NCI-H2196 (cell line): ENCODE results near the gene RHOJ.

Source experiments
- DNase-seq: peaks from one replicate; lab custom pipeline; 2025; ENCODE audit not compliant: unreplicated experiment; lab: John Stamatoyannopoulos, UW

RHOJ gene

DNA sequence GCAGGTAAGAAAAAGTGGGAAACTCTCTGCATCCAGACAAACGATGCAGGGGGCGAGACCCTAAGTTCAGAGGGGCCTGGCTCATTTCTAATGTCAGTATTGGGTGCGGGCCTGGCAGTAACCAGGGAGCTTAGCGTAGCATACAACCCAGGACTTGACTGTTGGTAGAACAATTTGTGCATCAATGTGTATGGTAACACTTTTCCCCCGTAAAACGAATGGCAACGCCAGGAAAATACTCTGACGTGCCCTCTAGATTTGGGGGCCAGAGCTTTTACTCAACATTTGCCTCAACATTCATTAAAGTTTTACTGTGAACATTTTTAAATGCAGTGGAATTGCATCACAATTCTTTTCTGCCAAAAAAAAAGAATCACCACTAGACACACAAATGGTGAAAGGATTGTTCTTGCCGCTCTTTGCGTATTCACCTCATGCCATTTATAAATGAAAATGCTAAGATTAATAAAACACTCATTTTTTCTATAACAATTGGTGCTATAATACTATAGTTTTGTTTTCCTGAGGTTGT, 867 bp downstream of the RHOJ start:
- no peak for DNase-seq

DNA sequence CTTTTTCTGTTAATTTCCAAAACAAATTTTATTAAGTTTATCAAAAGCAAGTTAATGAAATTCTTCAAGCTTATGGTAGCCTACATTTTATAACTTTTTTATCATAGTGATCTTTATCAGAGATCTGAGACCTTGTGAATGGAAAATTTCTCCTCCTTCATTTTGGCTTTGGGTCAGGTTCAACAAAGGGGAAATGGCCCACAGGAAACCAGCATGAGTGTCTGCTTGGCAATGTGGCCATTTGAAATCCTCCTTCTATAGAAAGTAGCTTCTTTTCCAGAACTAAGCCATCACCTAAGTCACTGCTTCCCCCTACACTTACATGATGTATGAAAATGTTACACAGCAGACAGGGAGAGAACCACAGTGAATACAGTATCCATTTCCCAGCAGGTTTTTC, 1.6 kb downstream of the RHOJ start:
- no peak for DNase-seq

DNA sequence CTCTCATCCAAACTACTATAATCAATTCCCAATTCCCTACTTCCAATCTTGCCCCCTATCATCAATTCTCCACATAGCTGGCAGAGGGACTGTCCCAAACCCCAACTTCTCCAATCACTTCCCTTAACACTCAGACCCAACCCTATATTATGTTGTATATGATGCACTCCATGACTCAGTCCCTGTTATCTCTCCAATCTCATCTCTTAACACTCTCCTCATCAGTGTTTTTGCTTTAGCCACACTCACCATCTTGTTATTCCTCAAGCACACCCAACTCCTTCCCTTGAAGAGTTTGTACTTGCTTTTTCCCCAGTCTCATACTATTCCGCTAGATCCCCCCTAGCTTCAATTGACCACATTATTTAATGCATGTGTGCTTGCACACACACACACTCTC, 4.9 kb downstream of the RHOJ start:
- no peak for DNase-seq

DNA sequence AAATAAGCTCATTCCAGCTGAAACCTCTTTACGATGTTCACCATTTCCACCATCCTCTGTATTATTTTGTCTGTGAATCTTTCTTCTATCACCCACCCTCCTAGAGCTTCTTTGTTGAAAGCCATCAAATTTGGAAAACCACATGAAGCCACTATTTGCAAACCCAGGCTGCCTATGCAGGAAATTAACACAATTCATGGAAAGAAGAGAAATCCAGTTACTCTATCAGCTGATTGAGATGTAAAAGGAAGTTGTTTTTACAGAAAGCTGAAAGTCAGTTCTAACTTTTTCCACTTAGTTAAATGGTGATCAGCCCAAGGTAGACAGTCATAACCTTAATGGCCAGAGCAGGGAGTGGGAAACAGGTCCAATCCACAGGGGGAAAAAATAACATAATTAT, 6.6 kb downstream of the RHOJ start:
- DNase-seq, result no peak

GRCh38 chr14:63212209-63212608, 8.0 kb downstream of the RHOJ start:
- DNase-seq, result no peak

DNA sequence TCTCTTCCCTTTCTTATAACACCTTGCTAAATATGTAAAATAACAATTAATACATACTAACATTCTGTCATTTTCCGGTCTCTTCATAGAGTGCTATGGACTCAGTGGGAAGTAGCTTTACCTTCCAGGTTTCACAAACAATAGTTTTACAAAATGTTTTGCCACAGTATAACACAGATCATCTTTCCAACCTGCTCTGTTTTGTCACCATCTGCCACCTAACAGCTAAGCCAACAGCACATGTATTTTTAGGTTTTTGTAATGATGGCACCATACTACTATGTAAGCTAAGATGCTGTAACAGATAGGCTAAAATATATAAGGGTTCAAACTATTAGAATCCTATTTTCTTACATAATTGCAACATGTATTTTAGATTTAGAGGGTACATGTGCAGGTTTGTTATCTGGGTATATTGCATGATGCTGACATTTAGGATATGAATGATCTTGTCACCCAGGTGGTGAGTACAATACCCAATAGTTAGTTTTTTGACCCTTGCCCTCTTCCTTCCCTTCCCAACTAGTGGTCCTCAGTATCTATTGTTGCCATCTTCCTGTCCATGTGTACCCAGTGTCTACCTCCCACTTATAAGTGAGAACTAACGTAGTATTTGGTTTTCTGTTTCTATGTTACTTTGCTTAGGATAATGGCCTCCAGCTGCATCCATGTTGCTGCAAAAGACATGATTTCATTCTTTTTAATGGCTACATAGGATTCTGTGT, 8.7 kb downstream of the RHOJ start:
- DNase-seq, result no peak

DNA sequence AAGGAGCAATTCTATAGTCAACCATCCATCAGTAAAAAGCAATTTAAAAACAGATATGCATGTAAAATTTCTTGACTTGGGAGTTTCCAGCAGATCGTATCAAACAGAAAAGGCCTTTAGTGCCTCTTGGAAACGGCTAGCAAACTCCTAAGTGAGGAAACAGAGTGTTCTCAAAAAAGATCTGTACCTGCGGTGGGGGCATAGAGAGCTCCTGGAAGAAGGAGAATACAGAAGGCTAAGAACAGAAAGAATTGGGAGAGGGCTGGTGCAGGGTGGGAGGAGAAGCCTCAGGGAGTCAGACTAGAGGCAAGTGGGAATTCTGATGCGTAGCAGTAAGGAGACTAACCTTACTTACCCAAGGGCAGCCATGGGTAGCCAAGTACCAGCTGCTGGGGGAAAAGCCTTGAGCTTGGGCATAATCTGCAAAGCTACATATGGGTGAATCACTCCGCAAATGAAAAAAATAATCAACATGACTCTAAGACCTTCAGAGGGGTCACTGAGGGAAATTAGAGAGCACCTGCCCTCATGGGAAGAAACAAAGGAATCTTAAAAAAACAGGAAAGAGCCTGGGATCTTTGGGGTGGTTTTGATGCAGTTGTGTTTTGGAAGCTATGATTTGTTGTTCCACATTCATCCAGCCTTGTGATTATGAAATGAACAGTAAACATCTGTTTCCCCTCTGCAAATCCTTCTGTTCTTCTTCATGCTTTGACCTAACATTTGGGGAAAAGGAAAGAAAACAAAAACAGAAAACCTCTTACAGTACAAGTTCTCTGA, 10.4 kb downstream of the RHOJ start:
- no peak for DNase-seq

DNA sequence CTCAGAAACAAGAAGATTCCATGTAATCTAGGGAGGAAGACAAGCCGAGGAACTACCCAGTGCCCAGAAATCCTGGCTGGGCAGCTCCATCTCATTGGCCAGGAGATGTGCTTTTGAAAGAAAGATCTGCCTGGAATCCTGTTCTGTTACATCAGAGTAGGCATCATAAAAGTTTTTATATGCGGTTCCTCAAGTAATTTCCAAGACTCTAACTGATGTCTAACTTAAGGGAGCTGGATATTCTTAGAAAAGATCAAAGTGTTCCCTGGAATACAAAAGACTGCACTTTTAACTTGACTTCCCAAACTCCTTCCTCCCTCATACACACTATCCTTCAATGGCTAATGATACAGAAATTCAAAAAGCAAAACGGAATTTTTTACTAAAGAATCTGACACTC, 16.3 kb downstream of the RHOJ start:
- no peak for DNase-seq

- DNase-seq, result no peak
These were observed 19.4 kb downstream of the RHOJ start for GRCh38 chr14:63223596-63223995.

GRCh38 chr14:63224196-63224595, 20.0 kb downstream of the RHOJ start:
- DNase-seq, result no peak

DNA sequence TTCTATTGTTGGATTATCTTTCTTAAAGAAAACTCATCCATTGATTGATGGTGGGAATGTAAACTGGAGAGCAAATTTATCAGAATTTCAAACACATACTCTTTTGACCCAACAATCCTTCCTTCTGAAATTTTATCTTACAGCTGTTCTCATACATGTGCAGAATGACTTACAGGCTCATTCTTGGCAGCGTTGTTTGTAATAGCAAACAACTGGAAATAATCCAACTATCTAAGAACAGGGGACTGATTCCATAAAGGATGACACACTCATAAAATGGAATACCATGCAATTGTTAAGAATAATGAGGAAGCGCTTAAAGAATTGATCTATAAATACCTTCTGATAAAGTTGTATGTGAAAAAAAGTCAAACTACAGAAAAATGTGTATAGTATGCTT, 24.0 kb downstream of the RHOJ start:
- no peak for DNase-seq

DNA sequence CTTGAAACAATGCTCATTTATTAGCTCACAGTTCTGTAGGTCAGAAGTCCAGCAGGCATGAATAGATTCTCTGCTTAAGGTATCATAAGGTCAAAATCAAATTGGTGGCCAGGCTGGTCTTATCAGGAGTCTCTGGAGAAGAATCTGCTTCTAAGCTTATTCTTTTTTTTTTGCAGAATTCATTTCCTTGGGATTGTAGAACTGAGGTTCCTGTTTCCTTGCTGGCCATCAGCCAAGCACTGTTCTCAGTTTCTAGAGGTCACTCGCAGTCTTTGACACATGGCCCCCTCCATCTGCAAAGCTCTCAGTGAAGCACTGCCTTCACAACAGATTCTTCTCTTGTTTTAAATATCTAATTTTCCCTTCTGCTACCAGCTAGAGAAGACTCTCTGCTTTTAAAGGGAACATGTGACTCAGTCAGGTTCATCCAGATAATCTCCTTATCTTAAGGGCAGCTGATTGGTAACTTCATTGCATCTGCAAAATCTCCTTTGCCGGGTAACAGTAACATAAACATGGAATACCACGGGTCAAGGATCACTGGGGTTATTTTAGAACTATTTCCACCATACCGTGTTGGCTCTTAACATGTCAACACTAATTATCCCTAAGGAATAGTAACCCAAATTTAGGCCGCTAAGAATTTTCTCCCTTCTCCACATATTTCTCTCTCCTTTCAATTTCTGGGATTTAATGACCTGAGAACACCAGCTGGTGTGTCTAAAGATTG, 25.3 kb downstream of the RHOJ start:
- no peak for DNase-seq

DNA sequence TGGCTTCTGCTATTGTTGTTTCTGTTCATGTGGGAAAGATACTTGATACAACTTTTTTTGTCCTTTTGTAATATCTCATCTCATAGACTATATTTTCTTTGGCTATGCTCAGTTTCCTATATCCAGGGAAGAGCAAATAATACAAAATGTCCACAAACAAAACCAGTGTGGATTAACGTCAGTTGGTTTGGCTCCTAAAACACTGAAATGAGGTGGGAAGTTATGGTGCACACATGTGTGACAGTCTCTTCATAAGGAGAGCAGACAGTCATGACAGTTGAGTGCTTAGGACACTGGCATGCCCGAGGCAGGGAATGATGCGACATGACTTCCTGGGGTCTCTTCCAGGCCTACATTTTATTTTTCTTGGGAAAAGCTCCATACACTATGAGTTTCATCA, 27.5 kb downstream of the RHOJ start:
- no peak for DNase-seq

DNA sequence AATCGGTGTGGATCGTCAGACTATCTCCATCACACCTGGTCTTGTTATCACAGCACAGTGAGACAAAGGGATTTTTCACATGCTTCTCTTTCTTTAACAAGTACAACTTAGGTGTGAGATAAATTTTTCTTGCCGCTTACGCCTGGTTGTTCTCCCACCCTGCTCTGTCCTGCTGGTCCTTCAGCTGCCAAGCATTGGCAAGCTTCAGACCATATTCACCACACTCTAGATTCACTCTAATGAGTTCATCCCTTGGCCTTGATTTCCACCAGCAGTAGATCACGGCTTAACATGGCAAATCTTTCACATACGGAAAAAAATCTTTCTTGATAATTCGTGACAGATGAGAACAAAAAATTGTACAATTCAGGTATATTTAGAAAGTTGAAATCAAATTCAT, 33.5 kb downstream of the RHOJ start:
- DNase-seq, result no peak

GRCh38 chr14:63240221-63240620, 36.0 kb downstream of the RHOJ start:
- no peak for DNase-seq

DNA sequence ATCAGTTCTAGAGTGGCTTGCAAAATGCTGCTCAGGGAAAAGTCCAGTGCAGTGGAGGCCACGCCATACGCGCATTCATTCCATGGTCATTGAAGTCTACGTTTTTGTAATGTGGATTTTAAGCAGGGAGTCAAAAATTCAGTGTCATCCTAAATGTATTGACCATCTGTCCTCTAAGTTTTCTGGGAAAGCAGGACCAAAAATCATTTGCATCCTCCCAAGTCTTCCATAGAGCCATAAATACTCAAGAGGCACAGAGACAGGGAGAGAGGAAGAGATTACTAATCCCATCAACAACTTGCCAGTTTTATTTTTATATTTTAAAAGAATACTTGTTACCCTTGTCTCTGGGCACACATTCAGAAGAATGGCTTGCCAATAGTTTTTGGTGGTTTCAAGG, 36.9 kb downstream of the RHOJ start:
- no peak for DNase-seq

DNA sequence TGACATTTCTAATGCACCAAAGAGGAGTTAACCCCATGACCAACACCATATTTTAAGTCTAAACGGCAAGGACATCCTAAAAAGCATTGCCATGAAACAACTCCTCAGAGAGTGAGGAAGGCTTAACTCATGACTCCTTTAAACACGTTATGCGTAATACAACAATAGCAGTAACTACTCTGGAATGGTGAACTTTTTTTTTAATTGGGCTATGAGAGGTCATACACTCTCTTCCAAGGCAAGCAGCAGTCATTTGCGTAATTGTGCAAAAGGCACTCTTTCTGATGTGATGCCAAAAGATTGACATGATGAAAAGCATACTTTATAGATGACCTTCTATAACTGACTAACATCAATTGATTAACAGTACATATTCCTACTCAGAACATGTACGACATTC, 39.4 kb downstream of the RHOJ start:
- no peak for DNase-seq

DNA sequence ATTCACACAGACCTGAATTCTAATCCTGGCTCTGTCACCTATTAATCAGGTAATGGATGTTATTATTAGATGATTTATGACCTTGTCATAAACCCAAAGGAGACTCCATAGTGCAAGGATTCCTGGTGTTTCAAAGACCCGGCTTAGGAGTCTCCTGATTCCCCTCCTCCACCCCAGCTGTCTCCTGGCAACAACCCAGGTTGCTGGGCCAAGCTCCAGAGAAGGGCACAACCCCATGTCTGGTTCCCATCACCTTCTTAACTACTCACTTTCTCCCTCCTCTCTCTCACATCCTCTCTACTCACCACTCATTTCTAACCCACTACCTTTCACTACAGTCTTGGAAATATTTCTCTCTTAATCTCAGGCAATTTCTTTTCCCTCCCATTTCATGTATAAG, 41.6 kb downstream of the RHOJ start:
- no peak for DNase-seq

- no peak for DNase-seq
These were observed 44.0 kb downstream of the RHOJ start for GRCh38 chr14:63248211-63248610.

DNA sequence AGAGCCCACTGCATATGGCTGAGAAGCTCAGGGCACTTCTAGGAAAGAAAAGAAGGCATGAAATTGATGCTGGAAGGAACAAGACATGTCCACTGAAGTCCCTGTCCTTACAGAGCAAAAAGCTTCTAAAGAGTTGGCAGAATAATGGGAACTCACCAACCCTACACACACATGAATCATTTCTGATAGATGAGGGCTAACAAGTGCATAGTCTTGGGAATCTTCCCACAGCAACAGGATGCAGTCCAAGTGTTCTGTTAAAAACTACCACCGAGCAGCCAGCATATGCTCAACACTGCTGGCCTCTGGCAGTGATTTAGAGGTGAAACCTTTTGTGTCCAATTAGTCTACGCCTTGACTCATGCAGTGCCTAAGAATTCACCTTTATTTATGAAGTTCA, 44.8 kb downstream of the RHOJ start:
- no peak for DNase-seq

GRCh38 chr14:63257299-63257698, 53.1 kb downstream of the RHOJ start:
- DNase-seq, result no peak

DNA sequence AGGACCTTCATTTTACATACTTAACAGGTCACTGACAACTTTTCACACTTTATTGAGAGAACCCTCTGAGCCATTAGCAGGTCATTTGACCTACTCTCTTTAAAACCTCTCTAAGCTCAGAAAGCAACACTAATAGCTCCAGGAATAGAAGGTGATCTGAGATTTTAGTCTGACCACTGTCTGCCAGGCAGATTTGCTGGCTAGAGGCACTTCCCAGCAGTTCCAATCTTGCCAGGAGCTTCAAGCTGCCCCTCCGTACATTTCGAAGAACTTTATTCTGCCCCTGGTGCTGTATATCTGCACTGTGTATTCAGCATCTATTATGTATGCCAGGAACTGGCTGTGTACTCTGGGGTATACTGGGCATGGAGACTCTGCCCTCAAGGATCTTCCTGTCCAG, 58.2 kb downstream of the RHOJ start:
- no peak for DNase-seq
